HG03097 (cell line): ENCODE measurements around the gene CD247.

ENCODE experiments used
- ATAC-seq: cut with Tn5 transposase; IDR thresholded peaks from one replicate; pipeline ENCODE4 v1.9.1; 2021; ENCODE audit not compliant: unreplicated experiment, low FRiP score

CD247 gene

DNA sequence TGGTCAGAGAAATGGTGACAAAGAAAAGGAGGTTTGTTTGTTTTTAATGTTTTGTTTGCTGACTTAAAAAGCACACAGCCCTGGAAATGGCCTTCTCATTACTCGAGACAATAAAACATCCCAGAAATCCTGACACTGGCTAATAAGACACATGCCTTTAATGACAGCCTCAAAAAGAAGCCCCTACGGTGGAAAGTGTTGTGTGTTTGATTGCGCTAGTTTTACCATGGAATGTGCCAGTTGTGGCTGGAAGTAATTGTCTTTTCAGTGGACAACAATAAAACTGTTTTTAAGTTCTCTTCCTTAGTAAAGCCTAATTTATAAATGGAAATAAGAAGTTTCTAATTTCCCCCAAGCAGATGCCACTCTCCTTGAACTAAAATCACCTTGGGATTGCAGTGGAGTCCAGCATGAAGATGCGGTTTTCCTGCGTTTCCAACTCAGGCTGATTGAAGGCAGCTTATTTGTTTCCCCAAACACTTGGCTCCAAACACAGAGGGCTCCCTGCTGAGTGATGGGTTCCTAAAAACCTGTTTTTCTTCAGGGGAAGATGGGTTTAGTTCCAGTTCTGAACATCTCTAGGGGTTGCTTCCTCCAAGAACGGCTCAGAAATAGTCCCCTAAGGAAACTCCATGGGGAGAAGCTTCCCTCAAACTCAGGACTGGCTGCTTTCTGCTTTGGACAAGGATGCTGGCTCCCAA is 54.3 kb downstream of the CD247 start:
- no peak for ATAC-seq

DNA sequence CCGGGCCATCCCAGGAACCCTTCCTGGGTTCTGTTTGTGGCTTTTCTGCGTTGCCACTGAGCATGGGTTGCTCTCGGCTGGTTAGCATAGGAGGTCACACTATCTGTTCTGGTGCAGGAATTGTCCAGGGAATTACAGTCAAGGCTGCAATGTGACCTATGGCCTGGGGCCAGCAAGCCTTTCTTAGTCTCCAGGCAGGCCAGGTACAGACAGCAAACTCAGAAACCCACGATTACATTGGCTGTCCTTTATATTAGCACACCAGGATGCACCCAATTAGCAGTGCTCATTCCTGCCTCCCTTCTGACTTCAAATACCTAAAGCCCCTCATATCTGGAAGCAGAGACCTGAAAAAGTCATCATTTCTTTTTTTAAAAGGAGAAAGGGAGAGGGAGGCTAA is 55.2 kb downstream of the CD247 start:
- no peak for ATAC-seq

DNA sequence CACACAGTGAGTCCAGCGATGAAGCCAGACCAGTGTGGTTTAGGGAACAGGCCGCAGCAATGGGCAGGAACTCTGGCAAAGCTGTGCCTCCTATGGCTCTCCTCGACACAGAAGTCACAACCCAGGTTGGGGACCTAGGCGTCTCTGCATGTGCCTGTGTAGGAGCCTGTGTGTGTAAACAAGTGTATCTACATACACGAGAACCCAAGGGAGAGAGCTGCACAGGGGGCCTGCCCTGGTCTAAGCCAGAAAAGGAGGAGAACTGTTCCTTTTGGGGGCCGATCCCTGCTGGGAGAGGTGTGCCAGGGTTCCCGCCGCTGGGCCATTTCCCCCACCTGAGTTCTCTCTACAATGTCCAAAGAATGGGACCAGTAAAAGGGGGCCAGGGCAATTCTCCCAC is 56.0 kb downstream of the CD247 start:
- no peak for ATAC-seq

DNA sequence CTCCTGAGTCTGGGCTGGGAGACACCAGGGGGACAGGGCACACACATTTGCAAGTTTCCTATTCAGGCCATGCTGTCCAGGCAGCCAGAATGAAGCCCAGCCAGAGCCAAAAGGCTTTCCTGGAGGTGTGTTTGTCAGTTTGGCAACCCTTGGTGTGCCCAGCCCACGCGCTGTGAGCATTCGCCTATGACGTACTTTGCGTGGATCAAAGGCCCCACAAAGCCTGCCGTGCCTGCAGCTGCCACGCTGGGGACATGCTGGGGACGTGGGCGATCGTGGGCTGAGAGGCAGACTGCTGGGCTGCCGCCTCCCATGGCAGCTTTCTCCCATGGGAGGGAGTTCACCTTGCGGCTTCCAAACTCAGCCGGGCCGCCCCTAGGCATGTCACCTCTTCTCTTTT is 57.5 kb downstream of the CD247 start:
- ATAC-seq: no peak

DNA sequence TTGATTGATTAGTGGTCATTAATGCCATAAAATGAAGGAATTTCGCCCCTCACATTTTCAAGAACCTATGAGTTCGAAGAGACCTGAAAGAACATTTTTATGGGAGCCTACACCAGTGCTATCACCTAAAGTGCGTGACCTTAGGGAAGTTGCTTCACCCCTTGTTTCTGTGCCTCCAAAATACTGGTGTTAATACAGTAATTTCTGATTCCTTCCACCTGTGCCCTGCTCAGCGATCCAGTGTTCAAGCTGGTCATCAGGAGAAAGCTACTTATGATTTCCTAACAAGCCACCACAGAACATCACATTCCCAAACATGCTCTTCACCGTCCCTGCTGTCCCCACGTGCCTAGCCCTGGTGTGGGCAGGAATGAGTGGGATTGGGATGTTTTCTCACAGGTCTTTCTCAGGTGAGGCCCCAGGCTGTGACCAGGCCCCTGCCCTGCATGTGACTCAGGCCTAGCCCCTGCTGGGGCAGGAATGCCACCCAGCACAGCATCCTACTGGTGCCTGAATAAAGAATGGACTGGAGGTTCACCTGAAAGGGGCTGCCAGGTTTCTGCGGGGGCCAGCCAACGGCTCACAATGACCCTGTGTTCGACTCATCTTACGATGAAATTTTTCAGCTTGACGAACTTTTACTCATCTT is 60.3 kb downstream of the CD247 start:
- no peak for ATAC-seq

DNA sequence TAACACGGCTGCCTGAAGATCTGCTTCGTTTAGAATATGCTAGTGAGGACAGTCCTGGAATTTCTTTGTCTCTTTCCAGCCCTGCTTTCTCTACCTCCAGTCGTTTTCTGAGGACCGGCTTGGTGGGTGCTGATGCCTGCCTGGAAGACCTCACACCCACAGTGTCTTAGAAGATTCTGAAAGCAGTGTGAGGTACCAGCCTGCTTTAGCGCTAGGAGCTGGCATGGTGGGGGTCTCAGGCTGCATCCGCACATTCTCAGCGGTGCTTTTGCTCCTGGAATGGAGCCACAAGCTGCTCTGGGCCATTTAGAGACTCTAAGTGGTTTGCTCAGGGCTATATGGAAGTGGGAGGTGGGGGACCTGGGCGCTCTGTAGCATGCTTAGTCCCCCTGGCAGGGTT is 61.4 kb downstream of the CD247 start:
- ATAC-seq: no peak

DNA sequence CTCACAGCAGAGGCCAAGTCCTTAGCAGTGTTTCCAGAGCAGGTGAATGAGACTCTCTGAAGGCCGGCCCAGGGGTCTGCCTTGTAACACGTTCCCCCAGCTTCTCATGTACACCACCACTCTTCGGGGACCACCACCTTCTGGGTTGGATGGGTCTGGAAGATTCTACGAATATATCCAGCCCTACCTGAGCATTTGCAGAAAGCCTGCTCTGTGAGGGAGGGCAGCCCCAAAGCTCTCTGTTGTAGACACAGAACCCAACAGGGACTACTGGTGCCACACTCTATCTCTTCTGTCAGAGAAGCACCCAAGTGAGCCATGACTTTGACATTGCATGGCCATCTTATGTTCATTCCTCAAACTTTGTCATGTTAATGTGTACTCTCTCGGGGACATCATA is 61.8 kb downstream of the CD247 start:
- no peak for ATAC-seq

DNA sequence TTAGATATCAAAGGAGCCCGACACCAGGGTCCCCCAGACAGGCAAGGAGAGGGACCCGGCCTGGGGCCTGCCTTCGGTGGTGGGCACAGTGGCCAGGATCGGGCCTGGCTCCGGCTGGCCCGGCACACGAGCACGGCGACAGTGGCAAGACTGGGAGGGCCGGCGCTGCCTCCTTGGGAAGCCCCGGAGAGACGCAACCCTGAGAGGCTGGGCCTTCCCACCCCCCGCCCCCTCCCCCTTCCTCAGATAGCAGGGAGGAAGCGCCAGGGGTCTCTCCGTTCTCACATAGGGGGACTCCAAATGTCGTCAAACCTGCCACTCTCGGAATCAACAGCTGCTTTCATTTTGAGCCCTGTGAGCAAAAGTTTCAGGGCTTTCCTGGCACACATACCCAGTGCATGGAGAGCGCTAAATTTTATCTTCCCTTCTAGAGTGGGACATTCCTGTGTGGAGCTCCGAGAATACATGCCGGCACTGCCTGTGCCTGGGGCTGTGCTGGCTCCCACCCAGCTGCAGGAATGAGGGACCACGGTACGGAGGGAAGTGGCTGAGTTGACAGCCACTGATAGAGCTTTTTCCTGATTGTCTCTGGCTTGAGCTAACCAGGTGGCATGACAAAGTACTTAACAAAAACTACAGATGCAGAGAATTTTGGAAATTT is 62.4 kb downstream of the CD247 start:
- ATAC-seq: peak; percentile 24

DNA sequence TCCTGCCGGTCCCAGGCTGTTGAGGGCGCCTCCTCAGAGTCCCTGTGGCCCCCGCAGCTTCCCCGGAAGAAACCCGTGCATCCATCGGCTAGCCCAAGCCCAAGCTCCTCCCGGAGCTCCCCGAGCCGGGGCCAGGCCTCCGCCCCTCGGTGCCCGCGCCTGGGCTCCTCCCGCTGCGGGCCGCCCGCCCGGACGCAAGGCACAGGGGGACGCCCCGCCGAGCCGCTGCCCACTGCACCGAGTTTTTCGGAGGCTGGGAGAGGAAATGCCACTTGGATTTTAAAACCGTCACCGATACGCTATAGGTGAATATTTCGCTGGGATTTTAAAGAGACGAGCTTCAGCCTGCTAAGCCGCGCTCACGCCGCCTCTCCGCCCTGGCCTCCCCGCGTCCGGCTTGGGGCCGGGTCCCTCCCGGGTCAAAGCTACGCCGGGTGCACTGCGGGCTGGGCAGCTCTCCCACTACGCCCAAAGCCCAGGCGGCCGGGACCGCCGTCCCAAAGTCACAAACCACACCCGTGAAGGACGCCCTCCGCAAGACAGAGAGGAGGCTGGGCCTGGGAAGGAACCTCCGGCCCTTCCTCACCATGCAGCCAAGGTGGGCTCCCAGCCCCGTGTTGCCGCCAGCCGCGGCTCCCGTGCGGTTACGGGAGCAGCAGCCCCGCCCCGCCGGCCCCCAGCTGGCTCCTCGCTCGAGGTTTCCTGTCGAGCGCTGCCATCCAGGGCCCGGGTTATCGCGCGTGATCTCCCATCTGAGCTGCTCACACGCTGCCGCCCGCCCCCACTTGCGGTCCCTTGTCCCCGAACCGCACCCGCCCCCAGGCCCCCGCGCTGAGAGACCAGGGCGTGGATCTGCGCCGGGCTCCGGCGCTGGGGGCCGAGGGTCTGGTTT is 63.2 kb downstream of the CD247 start:
- peak; percentile 55 for ATAC-seq

DNA sequence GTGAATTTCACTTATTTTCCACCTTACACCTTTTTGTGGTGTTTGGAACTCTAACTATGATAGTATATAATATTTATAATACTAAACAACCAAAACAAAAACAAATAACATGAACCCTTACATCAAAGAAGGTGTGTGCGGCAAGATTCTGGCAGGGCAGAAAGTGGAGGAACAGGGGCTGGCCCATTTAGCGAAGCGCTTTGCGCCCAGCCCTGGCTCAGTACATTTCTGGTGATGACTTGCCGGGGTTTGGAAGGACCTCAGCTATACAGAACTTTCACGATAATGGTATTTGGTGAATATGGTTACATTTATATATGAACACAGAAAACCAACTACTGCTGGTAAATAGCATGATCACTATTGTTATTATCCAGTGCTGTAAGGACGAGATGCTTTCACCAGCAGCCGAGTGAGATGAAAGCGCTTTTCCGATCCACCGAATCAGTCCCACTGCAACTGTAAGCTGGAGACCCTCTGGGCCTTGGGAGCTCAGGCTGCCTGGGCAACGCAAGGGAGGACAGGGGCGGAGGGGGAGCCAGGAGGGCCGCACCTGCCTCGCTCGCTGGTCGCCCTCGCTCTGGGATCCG is 63.9 kb downstream of the CD247 start:
- ATAC-seq: no peak

DNA sequence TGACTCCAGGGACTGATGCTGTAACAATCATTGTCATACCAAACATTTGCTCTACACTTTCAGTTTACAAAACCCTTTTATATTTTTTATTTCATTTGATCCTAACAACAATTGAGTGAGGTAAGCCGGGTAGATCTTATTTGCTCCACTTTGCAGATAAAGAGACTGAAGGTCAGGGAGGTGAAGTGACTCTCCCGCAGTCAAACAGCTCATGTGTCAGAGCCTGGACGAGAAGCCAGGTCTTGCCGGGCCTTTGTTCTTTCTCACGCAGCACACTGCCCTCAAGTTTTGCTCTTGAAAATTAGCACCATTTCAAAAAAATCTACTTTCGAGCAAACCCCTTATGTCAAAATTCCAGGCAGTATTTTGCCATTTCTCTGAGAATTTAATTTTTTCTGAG is 65.2 kb downstream of the CD247 start:
- no peak for ATAC-seq

DNA sequence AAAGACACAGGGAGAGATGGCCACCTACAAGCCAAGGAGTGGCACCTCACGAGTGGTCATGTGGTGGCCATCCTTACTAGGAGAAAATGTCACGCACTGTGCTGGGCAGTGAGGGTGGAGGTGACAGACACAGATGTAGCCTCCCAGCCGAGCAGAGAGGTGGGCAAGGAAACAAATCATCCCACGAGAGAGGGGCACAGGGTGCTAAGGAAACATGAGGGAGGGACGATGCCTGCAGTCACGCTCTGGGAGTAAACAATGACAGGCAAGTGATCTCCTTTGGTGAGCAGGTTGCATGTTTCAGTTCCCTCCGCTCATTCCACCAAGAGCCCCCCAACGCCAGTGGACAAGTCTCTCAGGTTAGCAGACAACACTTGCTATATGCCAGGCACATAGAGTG is 65.8 kb downstream of the CD247 start:
- ATAC-seq: no peak

DNA sequence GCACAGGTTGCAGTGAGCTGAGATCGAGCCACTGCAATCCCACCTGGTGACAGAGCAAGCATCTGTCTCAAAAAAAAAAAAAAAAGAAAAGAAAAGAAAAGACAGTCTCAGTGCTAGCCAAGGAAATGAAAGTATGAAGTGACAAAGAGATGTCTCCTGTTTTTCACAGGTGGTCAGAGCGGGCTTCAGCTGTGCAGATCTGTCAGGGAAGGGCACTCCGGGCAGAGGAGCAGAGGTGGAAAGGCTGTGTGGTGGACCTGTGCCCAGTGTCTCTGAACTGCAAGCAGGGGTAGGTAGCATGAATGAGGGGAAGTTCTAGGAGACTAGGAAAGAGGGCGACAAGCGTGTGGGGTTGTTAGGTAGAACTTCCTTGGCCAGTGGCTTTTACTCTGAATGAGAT is 67.5 kb downstream of the CD247 start:
- no peak for ATAC-seq

DNA sequence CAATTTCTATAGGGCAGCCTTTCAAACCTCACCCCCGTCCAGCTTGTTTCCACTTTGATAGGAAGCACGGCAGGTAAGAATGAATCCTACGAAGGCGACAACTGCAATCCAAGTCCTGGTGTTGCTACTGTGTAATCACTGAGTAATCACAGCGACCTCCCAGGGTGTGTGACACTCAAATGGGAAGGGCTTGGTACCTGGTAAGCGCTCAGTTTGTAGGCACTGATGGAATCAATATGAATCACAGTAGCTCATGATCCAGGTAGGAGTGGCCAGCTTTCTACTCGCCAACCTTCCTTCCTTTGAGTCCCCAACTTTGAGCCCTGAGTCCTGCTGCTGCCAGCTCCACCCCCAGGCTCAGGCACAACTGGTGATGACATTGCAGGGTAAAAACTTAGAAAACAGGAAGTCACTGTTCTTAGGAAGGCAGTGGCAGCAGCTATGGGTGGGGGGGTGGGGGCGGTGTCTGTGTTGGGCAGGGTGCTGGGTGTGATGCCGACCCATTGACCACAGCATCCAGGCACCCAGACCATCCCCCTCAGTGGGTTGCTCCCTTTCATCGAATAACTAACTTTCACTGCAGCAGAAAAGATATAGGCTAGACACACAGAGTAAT is 70.7 kb downstream of the CD247 start:
- no peak for ATAC-seq

DNA sequence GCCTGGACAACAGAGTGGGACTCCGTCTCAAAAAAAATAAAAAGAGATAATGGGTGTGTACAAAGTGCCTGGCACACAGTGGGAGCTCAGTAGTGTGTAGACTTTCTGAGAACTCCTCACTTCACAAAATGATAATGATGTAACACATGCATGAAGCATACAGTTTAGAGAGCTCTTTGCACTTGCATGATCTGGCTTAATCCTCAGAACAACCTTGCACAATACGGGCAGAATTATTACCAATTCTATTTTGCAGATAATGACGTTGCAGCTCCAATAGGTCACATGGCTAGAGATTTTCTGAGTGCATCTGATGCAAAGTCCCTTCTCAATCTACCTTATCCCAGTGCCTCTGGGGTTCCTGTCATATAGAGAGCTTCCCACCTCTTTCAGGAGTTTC is 71.4 kb downstream of the CD247 start:
- no peak for ATAC-seq

DNA sequence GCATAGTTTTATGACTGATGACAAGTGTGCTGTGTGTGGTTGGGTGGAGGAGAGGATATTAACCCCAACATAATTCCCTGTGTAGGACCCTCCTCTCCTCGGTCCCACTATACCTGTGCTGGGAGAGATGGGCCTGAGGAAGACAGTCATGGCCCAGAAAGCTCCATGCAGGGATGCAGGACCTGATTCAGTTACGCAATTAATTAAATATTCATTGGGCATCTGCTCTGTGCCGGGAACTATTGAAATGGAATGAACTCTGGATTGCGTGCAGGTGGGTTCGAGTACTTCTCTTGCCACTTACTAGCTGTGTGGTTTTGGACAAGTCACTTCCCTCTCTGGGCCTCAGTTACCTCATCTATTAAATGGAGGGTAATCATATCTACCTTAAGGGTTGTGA is 74.6 kb downstream of the CD247 start:
- ATAC-seq: no peak

DNA sequence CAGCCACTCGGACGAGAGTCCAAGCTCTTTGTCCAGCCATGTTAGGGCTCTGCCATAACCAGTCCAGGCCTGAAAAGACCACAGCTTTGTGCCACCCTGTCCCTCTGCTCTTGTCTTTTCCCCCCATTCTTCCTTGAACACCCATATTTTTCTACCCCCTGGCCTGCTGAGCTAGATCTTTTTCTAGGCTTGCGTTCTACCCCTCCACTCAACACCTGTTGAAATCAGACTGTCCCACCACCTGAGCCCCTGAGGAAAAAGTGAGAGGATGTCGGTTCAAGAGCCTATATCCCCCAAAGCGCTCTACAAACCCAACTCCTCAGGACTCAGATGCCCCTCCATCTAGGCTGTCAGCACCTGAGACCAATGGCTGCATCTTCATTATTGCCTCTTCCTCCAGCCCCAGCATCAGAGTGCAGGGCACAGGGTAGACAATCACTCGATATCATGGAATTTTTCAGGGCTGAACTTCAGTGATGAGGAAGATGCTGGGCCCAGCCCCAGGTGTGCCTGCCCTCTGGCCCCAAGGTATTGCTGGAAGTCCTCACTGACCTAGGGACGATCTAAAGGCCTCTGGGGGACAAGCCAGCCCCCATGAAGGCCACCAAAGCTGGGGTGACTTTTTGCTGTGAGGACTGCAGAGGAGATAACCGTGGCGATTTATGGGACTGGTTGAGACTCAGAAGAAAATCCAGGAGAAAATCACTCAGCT is 75.3 kb downstream of the CD247 start:
- ATAC-seq: no peak

DNA sequence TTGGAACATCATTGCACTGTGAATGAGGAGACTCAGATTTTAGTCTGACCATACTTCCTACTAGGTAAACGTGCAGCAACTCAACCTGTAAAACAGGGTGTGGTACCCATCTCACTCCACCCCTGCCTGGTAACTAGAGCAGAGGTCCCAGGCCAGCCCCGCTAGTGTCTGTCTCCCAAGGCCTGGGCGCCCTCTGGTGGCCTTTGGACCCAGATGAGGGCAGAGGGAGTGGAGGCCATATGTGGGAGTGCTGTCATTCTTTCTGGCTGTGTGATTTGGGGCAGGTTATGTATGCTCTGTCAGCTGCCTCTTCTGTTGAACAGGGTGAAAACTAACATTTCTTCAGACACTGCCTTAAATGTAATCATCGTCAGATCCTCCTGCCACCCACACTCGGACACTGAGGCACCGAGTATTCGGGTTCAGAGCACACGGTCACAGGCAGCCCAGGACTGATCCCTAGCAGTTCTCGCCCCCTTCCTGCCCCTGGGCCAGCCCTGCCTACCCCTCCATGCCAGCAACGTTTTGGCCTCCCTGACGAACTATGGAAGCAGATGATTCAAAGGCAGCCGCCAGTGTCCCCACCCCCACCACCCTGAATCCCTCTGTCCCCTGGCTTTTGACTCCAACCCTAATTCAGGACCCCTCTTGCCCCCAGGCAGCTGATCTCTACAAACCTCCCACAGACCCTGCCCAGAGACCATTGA is 76.0 kb downstream of the CD247 start:
- ATAC-seq: peak; percentile 79

DNA sequence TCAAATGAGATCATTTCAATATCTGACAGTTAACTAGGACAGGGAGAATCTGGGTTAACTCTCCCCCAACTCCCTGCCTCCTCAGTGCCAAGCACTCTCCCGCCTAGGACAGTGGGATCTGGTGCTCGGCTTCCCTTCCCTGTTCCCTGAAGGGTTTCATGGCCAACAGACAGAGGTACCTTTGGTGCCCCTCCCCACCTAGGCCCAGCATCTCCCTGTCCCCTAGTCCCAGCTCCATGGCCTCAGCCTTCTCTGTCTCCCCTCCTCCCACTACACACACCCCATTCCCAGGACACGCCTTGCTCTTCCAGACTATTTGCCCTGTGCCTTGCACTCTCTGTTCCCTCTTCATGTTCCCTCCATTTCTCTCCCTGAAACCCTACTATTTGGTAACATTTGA is 77.1 kb downstream of the CD247 start:
- no peak for ATAC-seq
